ENCODE measurements around the gene RPS6KA2. TPM values are rescaled to one million over a fixed set of nuclear protein-coding genes. Genes with fewer than 3 reads are reported as not detected.

Gene RPS6KA2
- polyA plus RNA-seq, 12 donors, result 19.6 to 30.3 (median 25.5) TPM; not detected in 1

GRCh38 chr6:166658115-166658791, 31.2 kb upstream of the RPS6KA2 start:
- DNase-seq, result no peak

- DNase-seq, result no peak
These were observed 30.5 kb upstream of the RPS6KA2 start for GRCh38 chr6:166657531-166657930.

- DNase-seq, result no peak
These were observed 29.4 kb upstream of the RPS6KA2 start for GRCh38 chr6:166656230-166657151.

- no peak for DNase-seq
These were observed 28.7 kb upstream of the RPS6KA2 start for GRCh38 chr6:166655713-166656229.

- DNase-seq, result no peak
These were observed 28.2 kb upstream of the RPS6KA2 start for GRCh38 chr6:166655251-166655650.

GRCh38 chr6:166654573-166654972, 27.5 kb upstream of the RPS6KA2 start:
- no peak for DNase-seq

GRCh38 chr6:166653639-166653941, 26.5 kb upstream of the RPS6KA2 start:
- DNase-seq, result no peak

GRCh38 chr6:166650824-166651807, 24.1 kb upstream of the RPS6KA2 start:
- no peak for DNase-seq

- no peak for DNase-seq
These were observed 23.0 kb upstream of the RPS6KA2 start for GRCh38 chr6:166650047-166650446.

- DNase-seq, result no peak
These were observed 21.8 kb upstream of the RPS6KA2 start for GRCh38 chr6:166648846-166649245.

GRCh38 chr6:166647896-166648295, 20.8 kb upstream of the RPS6KA2 start:
- DNase-seq, result no peak

- DNase-seq, result no peak
These were observed 19.7 kb upstream of the RPS6KA2 start for GRCh38 chr6:166646716-166647115.

- DNase-seq, result no peak
These were observed 18.8 kb upstream of the RPS6KA2 start for GRCh38 chr6:166645896-166646295.

- DNase-seq, result no peak
These were observed 17.6 kb upstream of the RPS6KA2 start for GRCh38 chr6:166644681-166645080.

- no peak for DNase-seq
These were observed 17.0 kb upstream of the RPS6KA2 start for GRCh38 chr6:166643891-166644590.

- no peak for DNase-seq
These were observed 15.6 kb upstream of the RPS6KA2 start for GRCh38 chr6:166642646-166643045.

GRCh38 chr6:166640342-166641043, 13.4 kb upstream of the RPS6KA2 start:
- DNase-seq, result no peak

GRCh38 chr6:166639921-166640320, 12.9 kb upstream of the RPS6KA2 start:
- no peak for DNase-seq

- DNase-seq, result no peak
These were observed 11.5 kb upstream of the RPS6KA2 start for GRCh38 chr6:166638573-166638964.

GRCh38 chr6:166637812-166638572, 10.9 kb upstream of the RPS6KA2 start:
- DNase-seq, result no peak
